Measurements from ENCODE around the gene KSR1.

- TF ChIP-seq CTCF (IDR thresholded peaks at IDR 0.05; ENCODE audit: insufficient read depth, low read depth, low read length) (no peak), EZH2 (IDR thresholded peaks at IDR 0.05; ENCODE audit: insufficient read depth, low read length) (no peak)
These were observed 175.1 kb downstream of the KSR1 start for GRCh38 chr17:27631411-27631760.
